NCI-H2171 treated with DMSO at 0.1 percent for 48 hours (cell line): Measurements from ENCODE around the gene PDS5A.
"Not testable (repeated sequence)": the region's sequence is repeated elsewhere in the genome, so short reads cannot be mapped to it uniquely, and the experiment has no call there.

ENCODE experiments used
- DNase-seq: peaks from one replicate; lab custom pipeline; 2025; lab: John Stamatoyannopoulos, UW

PDS5A gene

GRCh38 chr4:39970671-39971640, 6.8 kb downstream of the PDS5A start:
- no peak for DNase-seq

DNA sequence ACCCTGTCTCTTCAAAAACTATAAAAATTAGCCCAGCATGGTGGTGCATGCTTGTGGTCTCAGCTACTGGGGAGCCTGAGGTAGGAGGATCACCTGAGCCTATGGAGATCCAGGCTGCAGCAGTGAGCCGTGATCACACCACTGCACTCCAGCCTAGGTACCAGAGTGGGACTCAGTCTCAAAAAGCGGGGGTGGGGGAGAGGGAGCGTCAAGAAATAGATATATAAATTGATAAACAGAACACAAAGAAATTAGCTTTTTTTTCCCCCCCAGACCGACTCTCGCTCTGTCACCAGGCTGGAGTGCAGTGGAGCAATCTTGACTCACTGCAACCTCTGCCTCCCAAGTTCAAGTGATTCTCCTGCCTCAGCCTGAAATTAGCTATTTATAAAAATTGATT, 14.1 kb downstream of the PDS5A start:
- no peak for DNase-seq

GRCh38 chr4:39961311-39961877, 16.3 kb downstream of the PDS5A start:
- DNase-seq = no peak

GRCh38 chr4:39950861-39951481, 26.7 kb downstream of the PDS5A start:
- no peak for DNase-seq

DNA sequence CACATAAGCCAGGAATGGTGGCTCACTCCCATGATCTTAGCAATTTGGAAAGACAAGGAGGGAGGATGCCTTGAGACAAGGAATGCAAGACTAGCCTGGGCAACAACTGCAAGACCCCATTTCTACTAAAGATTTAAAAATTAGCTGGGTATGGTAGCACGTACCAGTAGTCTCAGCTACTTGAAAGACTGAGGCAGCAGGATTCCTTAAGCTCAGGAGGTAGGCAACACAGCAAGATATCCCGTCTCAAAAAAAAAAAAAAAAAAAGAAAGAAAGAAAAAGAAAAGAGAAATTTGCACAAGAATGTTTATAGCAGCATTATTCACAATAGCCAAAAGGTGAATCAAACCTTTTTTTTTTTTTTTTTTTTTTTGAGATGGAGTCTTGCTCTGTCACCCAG, 29.7 kb downstream of the PDS5A start:
- DNase-seq = no peak

DNA sequence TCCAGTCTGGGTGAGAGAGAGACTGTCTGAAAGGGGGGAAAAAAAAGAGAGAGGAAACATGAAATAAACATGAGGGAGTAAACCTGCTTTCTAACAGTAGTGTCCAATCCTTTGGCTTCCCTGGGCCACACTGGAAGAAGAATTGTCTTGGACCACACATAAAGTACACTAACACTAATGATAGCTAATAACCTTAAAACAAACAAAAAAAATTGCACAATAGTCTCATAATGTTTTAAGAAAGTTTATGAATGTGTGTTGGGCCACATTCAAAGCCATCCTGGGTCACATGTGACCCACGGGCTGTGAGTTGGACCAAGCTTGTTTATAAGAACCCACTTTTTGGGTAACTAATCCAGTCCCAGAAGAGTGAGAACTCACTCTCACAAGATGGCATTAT, 30.3 kb downstream of the PDS5A start:
- DNase-seq = no peak

GRCh38 chr4:39944245-39944644, 33.5 kb downstream of the PDS5A start:
- not testable (repeated sequence) for DNase-seq

DNA sequence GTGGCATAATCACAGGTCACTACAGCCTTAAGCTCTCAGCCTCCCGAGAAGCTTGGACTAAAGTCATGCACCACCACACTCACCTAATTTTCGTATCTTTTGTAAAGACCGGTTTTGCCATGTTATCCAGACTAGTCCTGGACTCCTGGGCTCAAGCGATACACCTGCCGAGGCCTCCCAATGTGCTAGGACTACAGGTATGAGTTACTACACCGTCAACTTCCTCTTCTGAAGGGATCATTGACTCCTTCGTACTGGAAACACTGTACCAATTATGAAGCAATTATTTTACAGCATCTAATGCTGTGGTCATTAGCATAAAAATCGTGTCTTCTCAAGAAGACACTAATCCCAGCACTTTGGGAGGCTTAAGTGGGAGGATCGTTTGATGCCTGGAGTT, 35.2 kb downstream of the PDS5A start:
- DNase-seq = no peak

GRCh38 chr4:39941682-39942217, 36.0 kb downstream of the PDS5A start:
- no peak for DNase-seq

GRCh38 chr4:39937683-39938268, 39.9 kb downstream of the PDS5A start:
- DNase-seq = no peak

- DNase-seq = no peak
These were observed 40.9 kb downstream of the PDS5A start for GRCh38 chr4:39936565-39937418.

GRCh38 chr4:39933671-39934590, 43.8 kb downstream of the PDS5A start:
- no peak for DNase-seq

GRCh38 chr4:39932776-39933402, 44.8 kb downstream of the PDS5A start:
- DNase-seq = no peak

DNA sequence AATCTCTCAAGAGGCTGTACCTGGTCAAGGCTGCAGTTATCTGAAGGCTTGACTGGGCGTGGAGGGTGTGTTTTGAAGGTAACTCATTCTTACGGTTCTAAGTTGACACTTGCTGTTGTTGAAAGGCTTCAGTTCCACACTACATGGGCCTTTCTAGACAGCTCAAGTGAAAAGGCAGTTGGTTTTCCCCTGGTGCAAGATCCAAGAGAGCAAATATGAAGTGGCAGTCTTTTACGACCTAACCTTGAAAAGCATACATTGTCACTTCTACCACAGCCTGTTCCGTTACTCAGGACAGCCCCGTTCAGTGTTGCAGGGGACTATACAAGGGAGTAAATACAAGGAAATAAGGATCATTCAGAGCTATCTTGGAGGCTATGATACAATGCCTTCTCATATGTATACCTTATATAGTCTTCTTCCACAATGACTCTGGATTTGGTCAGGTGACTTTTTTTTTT, 46.2 kb downstream of the PDS5A start:
- DNase-seq = peak; percentile 50

DNA sequence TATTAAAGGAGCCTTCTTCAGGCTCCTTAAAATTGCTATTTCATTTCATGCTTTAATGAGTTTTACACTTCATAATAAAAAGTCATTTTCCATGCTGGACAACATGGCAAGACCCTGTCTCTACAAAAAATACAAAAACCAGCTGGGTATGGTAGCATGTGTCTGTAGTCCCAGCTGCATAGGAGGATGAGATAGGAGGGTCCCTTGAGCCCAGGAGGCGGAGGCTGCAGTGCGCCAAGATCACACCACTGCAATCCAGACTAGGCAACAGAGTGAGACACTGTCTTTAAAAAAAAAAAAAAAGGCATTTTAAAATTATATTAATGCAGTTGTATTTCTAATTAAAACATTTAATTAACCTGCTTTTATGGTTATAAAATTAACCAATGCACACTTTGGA, 49.2 kb downstream of the PDS5A start:
- no peak for DNase-seq

DNA sequence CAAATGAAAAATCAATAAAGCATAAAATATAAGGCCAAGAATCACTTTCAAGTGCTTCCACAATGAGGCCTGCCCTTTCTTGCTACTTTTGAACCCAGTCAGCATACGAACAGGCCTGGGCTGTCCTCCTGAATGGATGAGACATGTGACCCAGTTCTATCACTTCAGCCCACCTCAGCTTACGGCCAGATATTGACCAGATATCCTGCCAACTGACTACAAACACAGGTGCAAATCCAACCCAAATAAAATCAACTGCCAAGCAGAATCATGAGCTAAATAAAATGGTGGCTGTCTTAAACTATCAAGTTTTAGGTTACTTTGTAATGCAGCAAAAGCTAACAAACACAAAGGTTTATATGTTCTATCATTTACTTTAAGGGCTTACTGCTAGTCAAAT, 53.7 kb downstream of the PDS5A start:
- no peak for DNase-seq

- no peak for DNase-seq
These were observed 55.3 kb downstream of the PDS5A start for GRCh38 chr4:39922399-39922798.

GRCh38 chr4:39913471-39913870, 64.2 kb downstream of the PDS5A start:
- no peak for DNase-seq

GRCh38 chr4:39910064-39910463, 67.6 kb downstream of the PDS5A start:
- no peak for DNase-seq

DNA sequence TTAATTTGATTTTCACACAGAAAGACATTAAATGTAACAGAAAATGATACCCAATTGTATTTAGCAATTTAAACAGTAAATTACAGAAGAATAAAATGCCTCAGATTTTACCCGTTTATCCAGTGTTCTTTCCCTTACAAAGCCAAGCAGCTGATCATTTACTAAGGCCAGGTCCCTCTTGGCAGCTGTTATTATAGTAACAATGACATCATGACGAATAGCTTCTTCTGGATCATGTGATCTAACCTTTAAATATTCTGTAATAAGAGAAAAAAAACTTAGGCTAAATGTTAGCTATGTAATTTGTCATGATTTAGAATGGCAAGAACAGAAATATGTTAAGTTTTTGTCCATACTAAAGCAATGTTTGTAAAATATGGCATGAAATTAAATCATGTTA, 69.4 kb downstream of the PDS5A start:
- DNase-seq = no peak
